Endothelial cell of umbilical vein (primary cell): Measurements from ENCODE around the gene DDX49. TPM values are rescaled to one million over a fixed set of nuclear protein-coding genes. Genes with fewer than 3 reads are reported as not detected.

Experiments used
- BruUV-seq: library from RNA; stranded (reverse); fragments of 400-500 nt; replicated peaks from 2 replicates; lab custom pipeline; 2021; lab: Mats Ljungman, UMichigan
- CTCF ChIA-PET: fragments of 300-600, 350-600 bp; sonication (Branson Sonifier 250); formaldehyde crosslinking; loops from one replicate; lab custom pipeline; 2021; ENCODE audit warnings: antibody characterized with exemption, inconsistent platforms; lab: Charles Lee
- POLR2A ChIA-PET: fragments of 300-600, 350-600 bp; sonication (Branson Sonifier 250); formaldehyde crosslinking; loops from one replicate; lab custom pipeline; 2021; ENCODE audit warnings: antibody characterized with exemption, inconsistent platforms; lab: Charles Lee
- DNase-seq: peaks from one replicate; pipeline ENCODE4 v3.0.0-alpha.2; 2011; ENCODE audit warnings: low read depth, low spot score
- FAIRE-seq: peaks from 2 replicates; lab custom pipeline; 2011; peaks lifted over from hg19 to GRCh38; lab: Jason Lieb, UNC
- H2AFZ ChIP-seq: 2 replicates; pipeline ENCODE4 v1.6.0; 2012; ENCODE audit warnings: low read depth, low read length, control low read depth, inconsistent platforms
- H3K27ac ChIP-seq: 2 replicates; pipeline ENCODE4 v1.5.1; 2011; ENCODE audit warnings: low read depth, mild to moderate bottlenecking, control low read depth, low read length, moderate library complexity; ENCODE audit not compliant: insufficient read depth
- H3K27me3 ChIP-seq, 2 experiments: 2 replicates each; pipeline versions ENCODE4 v1.6.0 to v1.6.1; 2011; ENCODE audit warnings: low read length in 2 of 2, mixed read lengths in 1 of 2; ENCODE audit not compliant: control insufficient read depth in 2 of 2, insufficient read depth in 2 of 2
- H3K36me3 ChIP-seq, 2 experiments: 2 replicates in 1 of 2; 3 replicates in 1 of 2; pipeline ENCODE4 v1.5.1; 2011; ENCODE audit warnings: low read length in 2 of 2, mild to moderate bottlenecking in 1 of 2, moderate library complexity in 1 of 2; ENCODE audit not compliant: control insufficient read depth in 2 of 2, insufficient read depth in 2 of 2; ENCODE audit errors: extremely low read depth in 1 of 2
- H3K4me1 ChIP-seq: 3 replicates; pipeline ENCODE4 v1.5.1; 2011; ENCODE audit warnings: mild to moderate bottlenecking, low read length; ENCODE audit not compliant: control insufficient read depth, insufficient read depth; ENCODE audit errors: extremely low read depth
- H3K4me2 ChIP-seq: 2 replicates; pipeline ENCODE4 v1.6.1; 2011; ENCODE audit warnings: low read length, control low read depth, mixed read lengths; ENCODE audit not compliant: insufficient read depth
- H3K4me3 ChIP-seq, 3 experiments: fragments of 200-600 bp in 1 of 3; sonication (generic), shearing (Covaris generic) in 1 of 3; replicated peaks in 1 of 3; 2 replicates each; pipeline ENCODE4 v1.5.1; 2011 to 2016; ENCODE audit warnings: control low read depth in 3 of 3, low read length in 3 of 3, mild to moderate bottlenecking in 2 of 3, inconsistent platforms in 1 of 3, low read depth in 1 of 3, moderate library complexity in 1 of 3; ENCODE audit not compliant: insufficient read depth in 1 of 3
- H3K79me2 ChIP-seq: 2 replicates; pipeline ENCODE4 v1.6.0; 2012; ENCODE audit warnings: low read length, inconsistent platforms; ENCODE audit not compliant: control insufficient read depth, insufficient read depth
- H3K9ac ChIP-seq: replicated peaks from 2 replicates; pipeline ENCODE3; 2011; ENCODE audit warnings: low read length, control low read depth; ENCODE audit not compliant: insufficient read depth; ENCODE audit errors: extremely low read depth
- H3K9me1 ChIP-seq: replicated peaks from 3 replicates; pipeline ENCODE4 v1.6.0; 2011; ENCODE audit warnings: mild to moderate bottlenecking, low read length; ENCODE audit not compliant: control insufficient read depth, insufficient read depth; ENCODE audit errors: extremely low read depth
- H3K9me3 ChIP-seq: replicated peaks from 2 replicates; pipeline ENCODE4 v1.5.1; 2012; ENCODE audit warnings: low read length, inconsistent platforms; ENCODE audit not compliant: control insufficient read depth, insufficient read depth
- H4K20me1 ChIP-seq: replicated peaks from 2 replicates; pipeline ENCODE3; 2011; ENCODE audit warnings: mild to moderate bottlenecking, low read length; ENCODE audit not compliant: control insufficient read depth, insufficient read depth; ENCODE audit errors: extremely low read depth
- EZH2 ChIP-seq: IDR thresholded peaks from 2 replicates; pipeline ENCODE4 v1.6.1; 2012; ENCODE audit warnings: borderline replicate concordance, low read depth, mild to moderate bottlenecking, moderate library complexity, low read length, inconsistent platforms; ENCODE audit not compliant: severe bottlenecking
- FOS ChIP-seq: IDR thresholded peaks from 2 replicates; pipeline ENCODE4 v1.6.1; 2011; ENCODE audit warnings: mild to moderate bottlenecking, low read length, moderate library complexity, borderline replicate concordance; ENCODE audit not compliant: insufficient read depth
- GATA2 ChIP-seq: IDR thresholded peaks from 2 replicates; pipeline ENCODE4 v1.7.0; 2011; ENCODE audit warnings: low read depth, mild to moderate bottlenecking, moderate library complexity, mixed read lengths, low read length; ENCODE audit not compliant: insufficient read length, insufficient read depth
- JUN ChIP-seq: IDR thresholded peaks from 2 replicates; pipeline ENCODE4 v1.6.1; 2011; ENCODE audit warnings: borderline replicate concordance, low read depth; ENCODE audit not compliant: insufficient read length, insufficient read depth
- MYC ChIP-seq: IDR thresholded peaks from one replicate; pipeline ENCODE4 v1.6.1; 2011; ENCODE audit warnings: mild to moderate bottlenecking, low read depth, low read length
- POLR2A ChIP-seq: IDR thresholded peaks from 2 replicates; pipeline ENCODE4 v1.6.1; 2012; ENCODE audit warnings: low read depth, mild to moderate bottlenecking, control low read depth, low read length
- POLR2AphosphoS5 ChIP-seq: IDR thresholded peaks from 2 replicates; pipeline ENCODE4 v1.6.1; 2012; ENCODE audit warnings: low read depth, mild to moderate bottlenecking, control low read depth, low read length, moderate library complexity; ENCODE audit not compliant: insufficient read depth
- dilution Hi-C: fragments of 300-500 bp; cut with MboI; formaldehyde crosslinking; loops from one replicate; pipeline ENCODE4 v1.15.0; 2019; ENCODE audit warnings: low sequenced_read_pairs; ENCODE audit not compliant: extremely low pct_ligation_motif_present
- intact Hi-C: fragments of 100-400 bp; cut with micrococcal nuclease; formaldehyde crosslinking; loops from one replicate; pipeline ENCODE4 v1.10.0; 2022
- polyA plus RNA-seq, 4 experiments: library from polyadenylated mRNA; depleted of rRNA in 3 of 4; stranded (reverse) in 3 of 4; unstranded in 1 of 4; fragments of >200 nt; gene quantifications; 2 replicates each; pipeline versions ENCODE4 v1.2.1 to v1.2.3, GENCODE V29; 2011 to 2012; ENCODE audit warnings: missing spikeins in 1 of 4
- total RNA-seq: library from RNA; stranded (reverse); gene quantifications from 2 replicates; pipeline ENCODE4 v1.2.3, GENCODE V29; 2021
- TF ChIP-seq, protein P1 (sequence below), 2 donors: IDR thresholded peaks; 1 replicate in 1 of 2; 2 replicates in 1 of 2; pipeline ENCODE4 v1.5.1; 2011; ENCODE audit warnings: low read length in 2 of 2, mild to moderate bottlenecking in 2 of 2, moderate library complexity in 2 of 2, control low read depth in 1 of 2, inconsistent platforms in 1 of 2, low read depth in 1 of 2; ENCODE audit not compliant: insufficient read depth in 1 of 2; ENCODE audit errors: extremely low read depth in 1 of 2
- TF ChIP-seq, protein P2 (sequence below): IDR thresholded peaks from 2 replicates; pipeline ENCODE4 v1.6.1; 2011; ENCODE audit not compliant: insufficient read depth, insufficient read length

DDX49 gene
- total and polyA plus RNA-seq, 2 donors (not counting 3 experiments of a cell fraction or from before 2014, with no cell fraction given): 51.9 to 60.1 TPM

DNA sequence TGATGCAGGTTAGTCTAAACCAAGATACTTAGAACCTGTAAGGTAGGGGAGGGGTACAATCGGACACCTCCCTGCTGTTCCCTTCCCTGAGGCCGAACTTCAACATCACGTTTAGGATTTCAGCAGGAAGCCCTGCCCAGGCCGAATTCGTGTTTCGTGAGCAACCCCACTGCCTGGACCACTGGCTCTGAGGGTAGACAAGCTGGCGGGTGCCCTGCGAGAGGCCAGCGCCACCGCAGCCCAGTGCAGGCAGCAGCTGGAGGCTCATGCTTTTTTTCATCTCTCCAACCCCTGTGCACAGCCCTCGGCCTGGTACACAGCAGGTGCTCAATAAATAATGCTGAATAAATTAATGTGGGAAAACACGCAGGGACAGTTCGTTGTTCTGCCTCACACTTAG, 13.8 kb downstream of the DDX49 start:
- no peak overlapping the region for H3K27ac ChIP-seq
- no peak overlapping the region for H3K4me3 ChIP-seq
- TF ChIP-seq, protein P1, sequence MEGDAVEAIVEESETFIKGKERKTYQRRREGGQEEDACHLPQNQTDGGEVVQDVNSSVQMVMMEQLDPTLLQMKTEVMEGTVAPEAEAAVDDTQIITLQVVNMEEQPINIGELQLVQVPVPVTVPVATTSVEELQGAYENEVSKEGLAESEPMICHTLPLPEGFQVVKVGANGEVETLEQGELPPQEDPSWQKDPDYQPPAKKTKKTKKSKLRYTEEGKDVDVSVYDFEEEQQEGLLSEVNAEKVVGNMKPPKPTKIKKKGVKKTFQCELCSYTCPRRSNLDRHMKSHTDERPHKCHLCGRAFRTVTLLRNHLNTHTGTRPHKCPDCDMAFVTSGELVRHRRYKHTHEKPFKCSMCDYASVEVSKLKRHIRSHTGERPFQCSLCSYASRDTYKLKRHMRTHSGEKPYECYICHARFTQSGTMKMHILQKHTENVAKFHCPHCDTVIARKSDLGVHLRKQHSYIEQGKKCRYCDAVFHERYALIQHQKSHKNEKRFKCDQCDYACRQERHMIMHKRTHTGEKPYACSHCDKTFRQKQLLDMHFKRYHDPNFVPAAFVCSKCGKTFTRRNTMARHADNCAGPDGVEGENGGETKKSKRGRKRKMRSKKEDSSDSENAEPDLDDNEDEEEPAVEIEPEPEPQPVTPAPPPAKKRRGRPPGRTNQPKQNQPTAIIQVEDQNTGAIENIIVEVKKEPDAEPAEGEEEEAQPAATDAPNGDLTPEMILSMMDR (IDR thresholded peaks at IDR 0.05; ENCODE audit: extremely low read depth in 1 of 2, insufficient read depth in 1 of 2, low read depth in 1 of 2, low read length in 2 of 2): no peak
- TF ChIP-seq POLR2A (no peak), MYC (no peak), FOS (no peak), EZH2 (no peak), JUN (no peak), GATA2 (no peak), POLR2AphosphoS5 (no peak)
- TF ChIP-seq, protein P2, sequence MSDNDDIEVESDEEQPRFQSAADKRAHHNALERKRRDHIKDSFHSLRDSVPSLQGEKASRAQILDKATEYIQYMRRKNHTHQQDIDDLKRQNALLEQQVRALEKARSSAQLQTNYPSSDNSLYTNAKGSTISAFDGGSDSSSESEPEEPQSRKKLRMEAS: no peak
- dilution Hi-C loops (no loop called here), intact Hi-C loops (loop anchor here (2.0 kb wide), 1 partner anchor 54 kb away; no protein-coding TSS in a partner anchor)
- FAIRE-seq (no peak), DNase-seq (no peak)
- H3K36me3 ChIP-seq: peaks cover 10 to 41% of the 10 kb centered on the region in 2 experiments
- no peak overlapping the region for H3K9ac ChIP-seq
- H3K27me3 ChIP-seq: no peaks in the 10 kb centered on the region
- POLR2A ChIA-PET: interaction anchor here (0.8 kb wide), 1 partner anchor 53 kb away, joined by 3 read pairs; no protein-coding TSS in a partner anchor
- H3K4me1 ChIP-seq: no peaks in the 10 kb centered on the region
- BruUV-seq: no TSS peak
- H3K9me3 ChIP-seq: no peaks in the 10 kb centered on the region
- H2AFZ ChIP-seq: no peak overlapping the region
- no peaks in the 10 kb centered on the region for H3K9me1 ChIP-seq
- H3K4me2 ChIP-seq: no peak overlapping the region
- CTCF ChIA-PET: interaction anchor here (3.9 kb wide), 1 partner anchor 54 kb away, joined by 16 read pairs; no protein-coding TSS in a partner anchor
- H3K79me2 ChIP-seq: peaks cover 3% of the 10 kb centered on the region
- no peaks in the 10 kb centered on the region for H4K20me1 ChIP-seq
